B cell (primary cell): ENCODE data around the gene SLC4A11. TPM values are rescaled to one million over a fixed set of nuclear protein-coding genes. Genes with fewer than 3 reads are reported as not detected.

Experiments
- ATAC-seq: fragments of 200-7000 bp; cut with Tn5 transposase; one replicate; pipeline ENCODE4 v1.10.0; 2021; ENCODE audit warnings: low read depth, mild to moderate bottlenecking, moderate number of reproducible peaks, moderate library complexity
- CTCF ChIA-PET: fragments of 350-600 bp; sonication (Branson Sonifier 250); formaldehyde crosslinking; loops from one replicate; lab custom pipeline; 2021; ENCODE audit warnings: antibody characterized with exemption, inconsistent platforms; lab: Charles Lee
- POLR2A ChIA-PET: fragments of 350-600 bp; sonication (Branson Sonifier 250); formaldehyde crosslinking; loops from one replicate; lab custom pipeline; 2021; ENCODE audit warnings: antibody characterized with exemption; lab: Charles Lee
- DNase-seq: peaks from one replicate; pipeline ENCODE4 v3.0.0; 2013
- H2AFZ ChIP-seq: 2 replicates; pipeline ENCODE4 v1.6.1; 2012; ENCODE audit warnings: mild to moderate bottlenecking, low read depth, low read length; ENCODE audit not compliant: insufficient read depth, poor library complexity, severe bottlenecking
- H3K27ac ChIP-seq, 2 donors: 1 replicate in 1 of 2; 2 replicates in 1 of 2; pipeline ENCODE4 v1.5.1; 2012 to 2013; ENCODE audit warnings: low read length in 2 of 2, mild to moderate bottlenecking in 2 of 2, moderate library complexity in 1 of 2
- H3K27me3 ChIP-seq, 4 experiments: fragments of 200-600 bp in 1 of 4; sonication (generic) in 1 of 4; replicated peaks in 1 of 4; 1 replicate in 2 of 4; 2 replicates in 2 of 4; pipeline versions ENCODE4 v1.6.1 to v1.7.0; 2013 to 2016; ENCODE audit warnings: low read length in 3 of 4, mild to moderate bottlenecking in 2 of 4, mixed read lengths in 1 of 4, moderate library complexity in 1 of 4; ENCODE audit not compliant: insufficient read depth in 4 of 4, control insufficient read depth in 3 of 4; ENCODE audit errors: control extremely low read depth in 1 of 4
- H3K36me3 ChIP-seq, 2 experiments: replicated peaks in 1 of 2; 1 replicate in 1 of 2; 2 replicates in 1 of 2; pipeline versions ENCODE4 v1.6.1 to v1.7.1; 2013; ENCODE audit warnings: low read length in 1 of 2; ENCODE audit not compliant: insufficient read depth in 2 of 2, control insufficient read depth in 1 of 2; ENCODE audit errors: control extremely low read depth in 1 of 2, extremely low read depth in 1 of 2
- H3K4me1 ChIP-seq, 2 donors: fragments of 200-600 bp in 1 of 2; sonication (generic) in 1 of 2; 1 replicate in 1 of 2; 2 replicates in 1 of 2; pipeline versions ENCODE4 v1.5.1 to v1.6.1; 2013 to 2017; ENCODE audit warnings: low read length in 2 of 2; ENCODE audit not compliant: control insufficient read depth in 2 of 2, insufficient read depth in 2 of 2
- H3K4me2 ChIP-seq: replicated peaks from 2 replicates; pipeline ENCODE3; 2012; ENCODE audit warnings: mild to moderate bottlenecking, low read depth, low read length; ENCODE audit not compliant: poor library complexity, severe bottlenecking
- H3K4me3 ChIP-seq, 5 experiments: fragments of 200-600 bp in 1 of 5; sonication (generic) in 1 of 5; 1 replicate in 3 of 5; 2 replicates in 2 of 5; pipeline versions ENCODE4 v1.5.1 to v1.7.0; 2011 to 2016; ENCODE audit warnings: low read length in 4 of 5, mild to moderate bottlenecking in 4 of 5, low read depth in 2 of 5, control low read depth in 1 of 5, moderate library complexity in 1 of 5; ENCODE audit not compliant: insufficient read depth in 1 of 5; ENCODE audit errors: control extremely low read depth in 1 of 5, extremely low read depth in 1 of 5
- H3K79me2 ChIP-seq: fragments of 200-600 bp; sonication (generic); one replicate; pipeline ENCODE4 v1.6.0; 2016; ENCODE audit warnings: low read length; ENCODE audit not compliant: control insufficient read depth, insufficient read depth
- H3K9ac ChIP-seq: fragments of 200-600 bp; sonication (generic); 2 replicates; pipeline ENCODE4 v1.6.1; 2017; ENCODE audit warnings: mild to moderate bottlenecking, low read length, moderate library complexity
- H3K9me3 ChIP-seq, 3 donors: one replicate each; pipeline versions ENCODE4 v1.6.1 to v1.7.1; 2013; ENCODE audit warnings: low read length in 2 of 3; ENCODE audit not compliant: control insufficient read depth in 2 of 3, insufficient read depth in 1 of 3; ENCODE audit errors: control extremely low read depth in 1 of 3
- H4K20me1 ChIP-seq: 2 replicates; pipeline ENCODE4 v1.6.0; 2012; ENCODE audit warnings: mild to moderate bottlenecking, low read length; ENCODE audit not compliant: insufficient read depth, control insufficient read depth, poor library complexity, severe bottlenecking
- H3K27ac Mint-ChIP-seq: one replicate; pipeline ENCODE4 v1.8.0; 2021; ENCODE audit warnings: mixed read lengths
- H3K27me3 Mint-ChIP-seq: one replicate; pipeline ENCODE4 v1.8.0; 2021; ENCODE audit warnings: mixed read lengths
- H3K4me1 Mint-ChIP-seq: one replicate; pipeline ENCODE4 v1.8.0; 2021; ENCODE audit warnings: mixed read lengths
- H3K4me3 Mint-ChIP-seq: one replicate; pipeline ENCODE4 v1.8.0; 2021; ENCODE audit warnings: mixed read lengths
- H3K9me3 Mint-ChIP-seq: one replicate; pipeline ENCODE4 v1.8.0; 2022; ENCODE audit warnings: mixed read lengths; ENCODE audit not compliant: insufficient read depth
- EZH2 ChIP-seq: IDR thresholded peaks from 2 replicates; pipeline ENCODE4 v1.6.1; 2012; ENCODE audit warnings: borderline replicate concordance, low read depth, mild to moderate bottlenecking, moderate library complexity, low read length; ENCODE audit not compliant: insufficient read depth, poor library complexity, severe bottlenecking
- WGBS: methylation state at CpG from one replicate; pipeline ENCODE4 v1.1.5; 2013; ENCODE audit warnings: missing lambda C conversion rate; ENCODE audit not compliant: insufficient coverage; 5-methylcytosine and 5-hydroxymethylcytosine counted together
- intact Hi-C: fragments of 100-400 bp; cut with micrococcal nuclease; formaldehyde crosslinking; loops from one replicate; pipeline ENCODE4 v1.10.0; 2022
- polyA plus RNA-seq: library from polyadenylated mRNA; depleted of rRNA; stranded (reverse); fragments of >200 nt; gene quantifications from 2 replicates; pipeline ENCODE4 v1.2.3, GENCODE V29; 2012
- total RNA-seq, 2 donors: library from RNA; stranded (reverse); fragments of 120-200 nt in 1 of 2; gene quantifications; 1 replicate in 1 of 2; 2 replicates in 1 of 2; pipeline versions ENCODE4 v1.2.3 to v1.2.4, GENCODE V29; 2013 to 2022
- TF ChIP-seq, protein P1 (sequence below): fragments of 200-600 bp; IDR thresholded peaks from one replicate; pipeline ENCODE4 v1.8.0; 2022; ENCODE audit warnings: antibody characterized with exemption, mild to moderate bottlenecking

SLC4A11 gene
- total and polyA plus RNA-seq, 2 donors (not counting 1 experiment from before 2014, with no cell fraction given) = 0.85 to 1.6 TPM

GRCh38 chr20:3203315-3204123 lies 35.5 kb downstream of the SLC4A11 start:
- Histone ChIP-seq H3K4me1 (peaks cover 12% of the 10 kb centered on the region in 2 donors), H2AFZ (peak overlapping the region; percentile 92), H3K4me2 (peak overlapping the region; percentile 94), H3K4me3 (peak overlapping the region; percentile 73 to 89 (median 84)), H3K9me3 (no peaks in the 10 kb centered on the region), H3K79me2 (peaks cover 28% of the 10 kb centered on the region), H3K27me3 (no peaks in the 10 kb centered on the region), H3K27ac (peak overlapping the region; percentile 80), H3K36me3 (peaks cover 3 to 20% of the 10 kb centered on the region in 2 experiments), H4K20me1 (peaks cover 4% of the 10 kb centered on the region), H3K9ac (peak overlapping the region; percentile 90)
- intact Hi-C loops = loop anchor here (1.0 to 5.0 kb wide), 5 partner anchors 15 to 157 kb away; partner anchors contain the start of genes FASTKD5, MRPS26 and UBOX5
- peak; percentile 35 for DNase-seq
- H3K4me3 Mint-ChIP-seq = peak overlapping the region; percentile 97
- no peaks in the 10 kb centered on the region for H3K9me3 Mint-ChIP-seq
- no peaks in the 10 kb centered on the region for H3K27me3 Mint-ChIP-seq
- H3K27ac Mint-ChIP-seq = peak overlapping the region; percentile 96
- ChIA-PET CTCF (interaction anchor here (1.0 kb wide), 1 partner anchor 10 kb away, joined by 3 read pairs; no protein-coding TSS in a partner anchor), POLR2A (interaction anchor here (1.2 kb wide), 1 partner anchor 43 kb away, joined by 3 read pairs; no protein-coding TSS in a partner anchor)
- WGBS = 16% methylated on average over 23 of the region's 31 CpGs
- no peak for ATAC-seq
- peaks cover 15% of the 10 kb centered on the region for H3K4me1 Mint-ChIP-seq
- TF ChIP-seq EZH2 = no peak
- TF ChIP-seq, protein P1, sequence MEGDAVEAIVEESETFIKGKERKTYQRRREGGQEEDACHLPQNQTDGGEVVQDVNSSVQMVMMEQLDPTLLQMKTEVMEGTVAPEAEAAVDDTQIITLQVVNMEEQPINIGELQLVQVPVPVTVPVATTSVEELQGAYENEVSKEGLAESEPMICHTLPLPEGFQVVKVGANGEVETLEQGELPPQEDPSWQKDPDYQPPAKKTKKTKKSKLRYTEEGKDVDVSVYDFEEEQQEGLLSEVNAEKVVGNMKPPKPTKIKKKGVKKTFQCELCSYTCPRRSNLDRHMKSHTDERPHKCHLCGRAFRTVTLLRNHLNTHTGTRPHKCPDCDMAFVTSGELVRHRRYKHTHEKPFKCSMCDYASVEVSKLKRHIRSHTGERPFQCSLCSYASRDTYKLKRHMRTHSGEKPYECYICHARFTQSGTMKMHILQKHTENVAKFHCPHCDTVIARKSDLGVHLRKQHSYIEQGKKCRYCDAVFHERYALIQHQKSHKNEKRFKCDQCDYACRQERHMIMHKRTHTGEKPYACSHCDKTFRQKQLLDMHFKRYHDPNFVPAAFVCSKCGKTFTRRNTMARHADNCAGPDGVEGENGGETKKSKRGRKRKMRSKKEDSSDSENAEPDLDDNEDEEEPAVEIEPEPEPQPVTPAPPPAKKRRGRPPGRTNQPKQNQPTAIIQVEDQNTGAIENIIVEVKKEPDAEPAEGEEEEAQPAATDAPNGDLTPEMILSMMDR = no peak

- H3K27ac ChIP-seq = peak overlapping the region in 1 of 2 donors; percentile 80
- H3K4me1 ChIP-seq = peaks cover 8 to 11% of the 10 kb centered on the region in 2 donors
- Mint-ChIP-seq H3K4me3 (peak overlapping the region; percentile 64), H3K27me3 (no peaks in the 10 kb centered on the region), H3K9me3 (no peaks in the 10 kb centered on the region), H3K27ac (no peak overlapping the region), H3K4me1 (peaks cover 13% of the 10 kb centered on the region)
- DNase-seq = no peak
- no peak for ATAC-seq
- H4K20me1 ChIP-seq = peaks cover 4% of the 10 kb centered on the region
- peaks cover 28% of the 10 kb centered on the region for H3K79me2 ChIP-seq
- H3K36me3 ChIP-seq = peaks cover 3 to 20% of the 10 kb centered on the region in 2 experiments
- TF ChIP-seq, protein P1 = no peak
- no peak for TF ChIP-seq EZH2
- intact Hi-C loops = loop anchor here (5.0 kb wide), 1 partner anchor 46 kb away; the partner anchor contains the start of genes FASTKD5 and UBOX5
- peak overlapping the region; percentile 90 for H3K9ac ChIP-seq
- no peaks in the 10 kb centered on the region for H3K27me3 ChIP-seq
- H3K4me2 ChIP-seq = peak overlapping the region; percentile 94
- peak overlapping the region in 2 of 5 experiments; percentile 82 to 87 for H3K4me3 ChIP-seq
- H3K9me3 ChIP-seq = no peaks in the 10 kb centered on the region
- WGBS = 74% methylated on average over 9 of the region's 9 CpGs
- ChIA-PET POLR2A (no interaction called here), CTCF (interaction anchor here (1.0 kb wide), 1 partner anchor 11 kb away, joined by 3 read pairs; no protein-coding TSS in a partner anchor)
- H2AFZ ChIP-seq = no peak overlapping the region
These were observed 36.0 kb downstream of the SLC4A11 start for GRCh38 chr20:3202965-3203314.
